GM12878 (cell line): ENCODE measurements around the gene RBP3.

Experiments used
- ATF7 ChIP-seq: fragments of 450-650 bp; IDR thresholded peaks from 2 replicates; pipeline ENCODE4 v1.6.1; 2016; ENCODE audit warnings: low read depth, mild to moderate bottlenecking
- CEBPB ChIP-seq, 2 experiments: fragments of 150-350 bp in 1 of 2; IDR thresholded peaks; 2 replicates each; pipeline ENCODE4 v1.6.1; 2012 to 2014; ENCODE audit warnings: low read depth in 2 of 2, low read length in 2 of 2, borderline replicate concordance in 1 of 2, inconsistent platforms in 1 of 2
- CTCF ChIP-seq, 3 experiments: IDR thresholded peaks in 2 of 3; conservative IDR thresholded peaks in 1 of 3; 2 replicates each; pipeline ENCODE4 v1.5.1; 2011; ENCODE audit warnings: low read depth in 3 of 3, low read length in 3 of 3, mild to moderate bottlenecking in 3 of 3, control low read depth in 2 of 3, moderate library complexity in 2 of 3, inconsistent platforms in 1 of 3, mixed read lengths in 1 of 3; ENCODE audit not compliant: control insufficient read depth in 2 of 3, insufficient read depth in 1 of 3; ENCODE audit errors: extremely low read depth in 1 of 3
- ESRRA ChIP-seq: IDR thresholded peaks from 2 replicates; pipeline ENCODE4 v1.6.1; 2012; ENCODE audit warnings: mild to moderate bottlenecking, low read length, improper control_type of control experiment
- GATAD2B ChIP-seq: fragments of 450-650 bp; conservative IDR thresholded peaks from 2 replicates; pipeline ENCODE4 v1.6.1; 2017; ENCODE audit warnings: low read depth, mild to moderate bottlenecking, moderate library complexity
- HSF1 ChIP-seq: fragments of 150-350 bp; IDR thresholded peaks from 2 replicates; pipeline ENCODE4 v1.6.1; 2014; ENCODE audit warnings: mild to moderate bottlenecking, low read depth, low read length
- NFIC ChIP-seq: IDR thresholded peaks from 2 replicates; pipeline ENCODE4 v1.6.1; 2012; ENCODE audit warnings: low read depth, mild to moderate bottlenecking, inconsistent platforms, low read length, moderate library complexity
- NFXL1 ChIP-seq: fragments of 450-650 bp; IDR thresholded peaks from 2 replicates; pipeline ENCODE4 v1.6.1; 2017; ENCODE audit warnings: antibody characterized with exemption, mild to moderate bottlenecking, borderline replicate concordance
- PML ChIP-seq: IDR thresholded peaks from 2 replicates; pipeline ENCODE4 v1.6.1; 2012; ENCODE audit warnings: low read length, inconsistent platforms
- POLR2A ChIP-seq: IDR thresholded peaks from 2 replicates; pipeline ENCODE4 v1.6.1; 2011; ENCODE audit warnings: low read depth, mild to moderate bottlenecking, low read length
- SIN3A ChIP-seq: IDR thresholded peaks from 2 replicates; pipeline ENCODE4 v1.6.1; 2012; ENCODE audit warnings: low read depth, low read length, improper control_type of control experiment
- SMC3 ChIP-seq: IDR thresholded peaks from 2 replicates; pipeline ENCODE4 v1.6.1; 2011; ENCODE audit warnings: low read length, improper control_type of control experiment, borderline replicate concordance
- TF ChIP-seq, protein P1 (sequence below): IDR thresholded peaks from 2 replicates; pipeline ENCODE4 v1.6.1; 2011; ENCODE audit warnings: borderline replicate concordance, low read depth, mild to moderate bottlenecking, moderate library complexity, low read length; ENCODE audit not compliant: insufficient read depth, poor library complexity, severe bottlenecking

GRCh38 chr10:47309408-47310089 lies 38.6 kb upstream of the RBP3 start:
- TF ChIP-seq PML (no peak), POLR2A (no peak), HSF1 (no peak), ATF7 (no peak), CTCF (IDR thresholded peaks at IDR 0.05 in 2 of 3, conservative IDR thresholded peaks at IDR 0.05 in 1 of 3; ENCODE audit: control insufficient read depth in 2 of 3, extremely low read depth in 1 of 3, insufficient read depth in 1 of 3, low read depth in 3 of 3, low read length in 3 of 3) (peak; percentile 26 to 32 (median 27); a peak in 5 of 6 replicates), ESRRA (no peak), CEBPB (IDR thresholded peaks at IDR 0.05; ENCODE audit: borderline replicate concordance in 1 of 2, low read depth in 2 of 2, low read length in 2 of 2) (no peak), NFXL1 (no peak), SMC3 (no peak), GATAD2B (no peak), NFIC (no peak), SIN3A (no peak)
- TF ChIP-seq, protein P1, sequence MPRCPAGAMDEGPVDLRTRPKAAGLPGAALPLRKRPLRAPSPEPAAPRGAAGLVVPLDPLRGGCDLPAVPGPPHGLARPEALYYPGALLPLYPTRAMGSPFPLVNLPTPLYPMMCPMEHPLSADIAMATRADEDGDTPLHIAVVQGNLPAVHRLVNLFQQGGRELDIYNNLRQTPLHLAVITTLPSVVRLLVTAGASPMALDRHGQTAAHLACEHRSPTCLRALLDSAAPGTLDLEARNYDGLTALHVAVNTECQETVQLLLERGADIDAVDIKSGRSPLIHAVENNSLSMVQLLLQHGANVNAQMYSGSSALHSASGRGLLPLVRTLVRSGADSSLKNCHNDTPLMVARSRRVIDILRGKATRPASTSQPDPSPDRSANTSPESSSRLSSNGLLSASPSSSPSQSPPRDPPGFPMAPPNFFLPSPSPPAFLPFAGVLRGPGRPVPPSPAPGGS, result no peak
